H9 (cell line): ENCODE results near the gene CRY2. TPM values are rescaled to one million over a fixed set of nuclear protein-coding genes. Genes with fewer than 3 reads are reported as not detected.
A peak's percentile ranks its signal among the peaks of the same experiment; 100 is the strongest.

Experiments
- DNase-seq: peaks from one replicate; pipeline ENCODE4 v3.0.0-alpha.2; 2017
- H2AFZ ChIP-seq: one replicate; pipeline ENCODE4 v1.6.1; 2013; ENCODE audit warnings: mild to moderate bottlenecking, low read length, control low read depth, moderate library complexity
- H2AK5ac ChIP-seq: 2 replicates; pipeline ENCODE4 v1.6.1; 2013; ENCODE audit warnings: low read length, control low read depth, mixed read lengths; ENCODE audit not compliant: insufficient read length
- H2BK120ac ChIP-seq: one replicate; pipeline ENCODE4 v1.6.1; 2013; ENCODE audit warnings: low read depth, mild to moderate bottlenecking, low read length, control low read depth, inconsistent platforms; ENCODE audit not compliant: poor library complexity, severe bottlenecking
- H2BK12ac ChIP-seq: 2 replicates; pipeline ENCODE4 v1.6.1; 2013; ENCODE audit warnings: low read length, control low read depth, mixed read lengths, low read depth; ENCODE audit not compliant: insufficient read length
- H2BK15ac ChIP-seq: 2 replicates; pipeline ENCODE4 v1.6.1; 2013; ENCODE audit warnings: low read depth, low read length, control low read depth
- H2BK20ac ChIP-seq: one replicate; pipeline ENCODE4 v1.6.1; 2013; ENCODE audit warnings: low read depth, mild to moderate bottlenecking, low read length, control low read depth, inconsistent platforms; ENCODE audit not compliant: poor library complexity, severe bottlenecking
- H2BK5ac ChIP-seq: 2 replicates; pipeline ENCODE4 v1.6.1; 2013; ENCODE audit warnings: low read length, control low read depth, mixed read lengths; ENCODE audit not compliant: insufficient read length
- H3K14ac ChIP-seq: 2 replicates; pipeline ENCODE4 v1.6.1; 2013; ENCODE audit warnings: low read length, control low read depth; ENCODE audit not compliant: insufficient read depth
- H3K18ac ChIP-seq: 2 replicates; pipeline ENCODE4 v1.6.1; 2013; ENCODE audit warnings: low read depth, mild to moderate bottlenecking, mixed read lengths, low read length, control low read depth; ENCODE audit not compliant: insufficient read length
- H3K23ac ChIP-seq: 2 replicates; pipeline ENCODE4 v1.6.1; 2013; ENCODE audit warnings: low read length, control low read depth, mixed read lengths, low read depth; ENCODE audit not compliant: insufficient read length
- H3K23me2 ChIP-seq: 2 replicates; pipeline ENCODE4 v1.6.1; 2013; ENCODE audit warnings: low read depth, mild to moderate bottlenecking, mixed read lengths, low read length, control low read depth; ENCODE audit not compliant: insufficient read length, poor library complexity, severe bottlenecking
- H3K27ac ChIP-seq: 2 replicates; pipeline ENCODE4 v1.5.1; 2013; ENCODE audit warnings: low read length, control low read depth, mixed read lengths, low read depth; ENCODE audit not compliant: insufficient read length
- H3K27me3 ChIP-seq: 2 replicates; pipeline ENCODE4 v1.6.1; 2013; ENCODE audit warnings: low read length, control low read depth, inconsistent platforms; ENCODE audit not compliant: insufficient read depth
- H3K4ac ChIP-seq: 2 replicates; pipeline ENCODE4 v1.6.1; 2013; ENCODE audit warnings: low read depth, mild to moderate bottlenecking, control low read depth, inconsistent platforms, low read length, moderate library complexity
- H3K4me1 ChIP-seq: 2 replicates; pipeline ENCODE4 v1.6.1; 2013; ENCODE audit warnings: low read length, control low read depth, inconsistent platforms; ENCODE audit not compliant: insufficient read depth
- H3K4me2 ChIP-seq: 2 replicates; pipeline ENCODE4 v1.6.1; 2013; ENCODE audit warnings: low read length, control low read depth, mixed read lengths; ENCODE audit not compliant: insufficient read length, insufficient read depth
- H3K56ac ChIP-seq: 2 replicates; pipeline ENCODE4 v1.6.1; 2013; ENCODE audit warnings: low read depth, mild to moderate bottlenecking, mixed read lengths, low read length, control low read depth; ENCODE audit not compliant: insufficient read length
- H3K79me1 ChIP-seq: 2 replicates; pipeline ENCODE4 v1.6.1; 2013; ENCODE audit warnings: low read depth, mild to moderate bottlenecking, moderate library complexity, low read length, control low read depth, inconsistent platforms; ENCODE audit not compliant: insufficient read depth, poor library complexity, severe bottlenecking
- H3K79me2 ChIP-seq: 2 replicates; pipeline ENCODE4 v1.6.1; 2013; ENCODE audit warnings: low read length, control low read depth, inconsistent platforms; ENCODE audit not compliant: insufficient read depth
- H3K9ac ChIP-seq: 2 replicates; pipeline ENCODE4 v1.6.1; 2013; ENCODE audit warnings: low read length, control low read depth, mixed read lengths; ENCODE audit not compliant: insufficient read length; ENCODE audit errors: extremely low read depth
- H3K9me3 ChIP-seq: one replicate; pipeline ENCODE4 v1.6.1; 2013; ENCODE audit warnings: low read depth, low read length, inconsistent platforms; ENCODE audit not compliant: control insufficient read depth
- H3T11ph ChIP-seq: one replicate; pipeline ENCODE4 v1.6.1; 2013; ENCODE audit warnings: mild to moderate bottlenecking, low read length, control low read depth, inconsistent platforms
- H4K20me1 ChIP-seq: one replicate; pipeline ENCODE4 v1.6.1; 2013; ENCODE audit not compliant: control insufficient read depth, insufficient read length, insufficient read depth
- H4K5ac ChIP-seq: 2 replicates; pipeline ENCODE4 v1.6.1; 2013; ENCODE audit warnings: low read depth, mild to moderate bottlenecking, mixed read lengths, low read length, control low read depth; ENCODE audit not compliant: insufficient read length
- H4K8ac ChIP-seq: replicated peaks from 2 replicates; pipeline ENCODE4 v1.6.1; 2013; ENCODE audit warnings: low read length, control low read depth, mixed read lengths, low read depth; ENCODE audit not compliant: insufficient read length
- H4K91ac ChIP-seq: 2 replicates; pipeline ENCODE4 v1.6.1; 2013; ENCODE audit warnings: low read depth, mild to moderate bottlenecking, moderate library complexity, mixed read lengths, low read length, control low read depth; ENCODE audit not compliant: insufficient read length
- H3K27ac Mint-ChIP-seq, 3 experiments: 2 replicates in 2 of 3; 3 replicates in 1 of 3; pipeline ENCODE4 v1.8.0; 2020 to 2021; ENCODE audit warnings: mixed read lengths in 3 of 3, mild to moderate bottlenecking in 1 of 3, moderate library complexity in 1 of 3
- H3K27me3 Mint-ChIP-seq: 2 replicates; pipeline ENCODE4 v1.8.0; 2021; ENCODE audit warnings: low read depth, mild to moderate bottlenecking, moderate library complexity, mixed read lengths
- H3K36me3 Mint-ChIP-seq, 3 experiments: 2 replicates in 2 of 3; 3 replicates in 1 of 3; pipeline ENCODE4 v1.8.0; 2020 to 2021; ENCODE audit warnings: low read depth in 3 of 3, mixed read lengths in 3 of 3; ENCODE audit not compliant: insufficient read depth in 1 of 3
- H3K4me1 Mint-ChIP-seq, 2 experiments: 2 replicates each; pipeline ENCODE4 v1.8.0; 2020; ENCODE audit warnings: mixed read lengths in 2 of 2
- H3K4me3 Mint-ChIP-seq, 2 experiments: 2 replicates in 1 of 2; 3 replicates in 1 of 2; pipeline ENCODE4 v1.8.0; 2020 to 2021; ENCODE audit warnings: mild to moderate bottlenecking in 2 of 2, mixed read lengths in 2 of 2, moderate library complexity in 1 of 2
- H3K9me3 Mint-ChIP-seq, 2 experiments: 2 replicates in 1 of 2; 3 replicates in 1 of 2; pipeline ENCODE4 v1.8.0; 2020; ENCODE audit warnings: mild to moderate bottlenecking in 2 of 2, mixed read lengths in 2 of 2, moderate library complexity in 1 of 2
- CTCF ChIP-seq: fragments of 200-600 bp; sonication (generic); conservative IDR thresholded peaks from 3 replicates; pipeline ENCODE4 v1.8.0; 2021; ENCODE audit warnings: antibody characterized with exemption, mild to moderate bottlenecking
- WGBS: extraction: QIAGEN DNeasy Blood & Tissue Kit; methylation state at CpG from one replicate; pipeline ENCODE4 v1.1.7; 2013; ENCODE audit warnings: missing lambda C conversion rate, low lambda C conversion rate, mixed read lengths; ENCODE audit not compliant: insufficient read length; ENCODE audit errors: extremely low coverage; 5-methylcytosine and 5-hydroxymethylcytosine counted together
- total RNA-seq: library from RNA; stranded (reverse); gene quantifications from 2 replicates; pipeline ENCODE4 v1.2.1, GENCODE V29; 2021

Gene CRY2
- total RNA-seq, 1 experiment from 2014 or later = 14.4 TPM

- Histone ChIP-seq H4K20me1 (no peaks in the 10 kb centered on the region), H2BK15ac (no peak within 1 kb of the TSS), H3K27me3 (no peaks in the 10 kb centered on the region), H3K23me2 (no peaks in the 10 kb centered on the region), H4K8ac (no peak within 1 kb of the TSS), H2BK20ac (no peak within 1 kb of the TSS), H3K14ac (no peak within 1 kb of the TSS; the same call in 1 of the 2 replicates), H2AK5ac (no peak within 1 kb of the TSS), H2BK5ac (no peak within 1 kb of the TSS), H3K4me2 (peak within 1 kb of the TSS; percentile 22), H3K79me1 (no peaks in the 10 kb centered on the region), H3K79me2 (no peaks in the 10 kb centered on the region), H2AFZ (no peak within 1 kb of the TSS), H4K91ac (no peak within 1 kb of the TSS), H3T11ph (no peak within 1 kb of the TSS), H4K5ac (no peak within 1 kb of the TSS), H3K18ac (no peak within 1 kb of the TSS), H3K9me3 (no peaks in the 10 kb centered on the region), H3K23ac (no peak within 1 kb of the TSS), H3K27ac (no peak within 1 kb of the TSS), H2BK12ac (no peak within 1 kb of the TSS), H3K56ac (no peak within 1 kb of the TSS), H3K4ac (no peak within 1 kb of the TSS), H2BK120ac (no peak within 1 kb of the TSS), H3K4me1 (0 out of 2 replicates have a peak, but pooled peaks cover 2% of the 10 kb centered on the region), H3K9ac (no peak within 1 kb of the TSS)
- no peak for TF ChIP-seq CTCF
- H3K27ac Mint-ChIP-seq = peak within 1 kb of the TSS in 1 of 3 experiments; percentile 10; a peak in 2 of 7 replicates
- peak within 1 kb of the TSS; percentile 73 to 81 for H3K4me3 Mint-ChIP-seq
- peaks cover 8 to 15% of the 10 kb centered on the region in 2 experiments for H3K4me1 Mint-ChIP-seq
- H3K9me3 Mint-ChIP-seq = no peaks in the 10 kb centered on the region; a peak in 1 of 5 replicates
- WGBS = no CpG with 5 or more reads among the region's 73 CpGs
- peaks cover 10% of the 10 kb centered on the region for H3K27me3 Mint-ChIP-seq
- peaks cover 0 to 2% (median 0%) of the 10 kb centered on the region in 3 experiments; a peak in 1 of 7 replicates for H3K36me3 Mint-ChIP-seq
- DNase-seq = peak; percentile 75
Measured at GRCh38 chr11:45885274-45885920, 38.1 kb downstream of the CRY2 start, which contains the start of gene MAPK8IP1. MAPK8IP1 (plus strand) TSS chr11:45885651; CDS start chr11:45885821, 170 bp downstream.
